ENCODE results near the gene DDX17.

The DDX17 gene

GRCh38 chr22:38506118-38506962 lies at the start of gene DDX17:
Gene DDX17, minus strand, starts transcription at chr22:38506311.
- peak; percentile 91 for ATAC-seq
- Mint-ChIP-seq H3K27ac (peak within 1 kb of the TSS; percentile 100), H3K4me3 (peak within 1 kb of the TSS; percentile 98 to 100), H3K4me1 (peaks cover 49% of the 10 kb centered on the region), H3K9me3 (peaks cover 0 to 8% of the 10 kb centered on the region in 2 donors), H3K27me3 (no peaks in the 10 kb centered on the region)
- peak; percentile 95 for DNase-seq

GRCh38 chr22:38554281-38554680 lies 48.2 kb upstream of the DDX17 start:
- H3K27me3 Mint-ChIP-seq: no peaks in the 10 kb centered on the region
- H3K4me3 Mint-ChIP-seq: no peak overlapping the region
- H3K9me3 Mint-ChIP-seq: no peaks in the 10 kb centered on the region
- no peaks in the 10 kb centered on the region for H3K4me1 Mint-ChIP-seq
- H3K27ac Mint-ChIP-seq: no peak overlapping the region
- no peak for DNase-seq
- ATAC-seq: no peak

DNA sequence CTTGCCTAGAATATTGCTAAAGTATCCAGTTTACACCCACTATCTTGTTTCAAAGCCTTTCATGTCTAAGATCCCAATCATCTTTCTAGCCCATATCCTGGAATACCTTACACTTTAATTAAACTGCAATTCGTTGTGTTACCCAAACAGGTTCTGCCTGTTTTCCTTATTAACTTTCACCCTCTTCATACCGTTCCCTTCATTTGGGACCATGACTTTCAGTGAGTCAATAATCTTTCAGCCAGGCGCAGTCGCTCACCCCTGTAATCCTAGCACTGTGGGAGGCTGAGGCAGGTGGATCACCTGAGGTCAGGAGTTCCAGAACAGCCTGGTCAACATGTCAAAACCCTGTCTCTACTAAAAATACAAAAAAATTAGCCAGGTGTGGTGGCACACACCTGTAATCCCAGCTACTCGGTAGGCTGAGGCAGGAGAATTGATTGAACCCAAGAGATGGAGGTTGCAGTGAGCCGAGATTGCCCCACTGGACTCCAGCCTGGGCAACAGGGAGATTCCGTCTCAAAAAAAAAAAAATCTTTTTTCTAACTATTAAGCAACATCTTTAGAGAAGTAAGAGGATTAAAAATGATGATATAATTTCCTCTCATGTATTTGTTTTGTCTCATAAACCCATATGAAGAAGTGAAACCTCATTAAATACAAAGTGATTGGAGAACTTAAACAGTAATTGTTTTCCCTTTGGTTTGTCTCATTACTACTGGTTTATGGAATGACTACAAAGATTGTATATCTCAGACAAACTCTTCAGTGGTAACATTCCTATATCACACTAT lies 43.2 kb upstream of the DDX17 start:
- H3K4me1 Mint-ChIP-seq: no peaks in the 10 kb centered on the region
- H3K9me3 Mint-ChIP-seq: peaks cover 2 to 4% of the 10 kb centered on the region in 2 donors
- no peak for DNase-seq
- no peaks in the 10 kb centered on the region for H3K27me3 Mint-ChIP-seq
- no peak for ATAC-seq
- no peak overlapping the region for H3K4me3 Mint-ChIP-seq
- H3K27ac Mint-ChIP-seq: no peak overlapping the region

GRCh38 chr22:38540701-38541100 lies 34.6 kb upstream of the DDX17 start:
- no peak for DNase-seq
- H3K4me3 Mint-ChIP-seq: no peak overlapping the region
- H3K27me3 Mint-ChIP-seq: no peaks in the 10 kb centered on the region
- ATAC-seq: no peak
- H3K9me3 Mint-ChIP-seq: peaks cover 13 to 25% of the 10 kb centered on the region in 2 donors
- no peak overlapping the region for H3K27ac Mint-ChIP-seq
- no peaks in the 10 kb centered on the region for H3K4me1 Mint-ChIP-seq

DNA sequence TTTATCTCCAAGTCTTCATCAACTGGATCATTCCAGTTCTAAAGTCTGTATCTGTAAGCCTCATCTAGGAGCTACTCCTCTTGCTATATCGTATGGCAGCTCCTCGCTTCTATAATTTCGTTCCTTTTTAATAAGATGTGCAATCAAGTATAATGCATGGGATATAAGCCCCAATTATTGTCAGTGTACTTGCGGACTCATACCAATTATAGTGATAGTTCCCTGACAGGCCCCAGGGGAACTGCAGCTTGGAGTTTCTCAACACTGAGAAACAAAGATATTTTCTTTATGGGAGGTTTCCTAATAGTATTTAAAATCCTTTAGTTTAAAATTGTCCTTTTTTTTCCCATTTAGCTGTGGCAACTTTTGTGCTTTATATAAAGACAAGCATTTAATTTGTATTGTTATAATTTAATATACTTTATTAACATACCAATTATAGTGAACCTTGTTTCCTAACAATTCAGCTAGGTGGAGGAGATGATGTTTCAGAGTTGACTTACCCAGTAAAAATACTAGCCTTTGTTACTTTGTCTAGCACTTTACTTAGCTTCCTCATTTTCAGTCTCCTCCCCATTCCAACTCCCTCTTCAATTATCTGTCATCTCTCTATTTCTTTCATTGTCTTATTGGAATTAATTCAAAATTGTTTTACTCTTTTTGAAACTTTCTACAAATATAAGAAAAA lies 25.3 kb upstream of the DDX17 start:
- H3K4me3 Mint-ChIP-seq: peak overlapping the region; percentile 51 to 72
- ATAC-seq: peak; percentile 42
- H3K27me3 Mint-ChIP-seq: no peaks in the 10 kb centered on the region
- DNase-seq: no peak
- H3K9me3 Mint-ChIP-seq: no peaks in the 10 kb centered on the region
- peaks cover 7% of the 10 kb centered on the region for H3K4me1 Mint-ChIP-seq
- peak overlapping the region; percentile 72 to 95 for H3K27ac Mint-ChIP-seq

GRCh38 chr22:38524429-38524828 lies 18.3 kb upstream of the DDX17 start:
- Mint-ChIP-seq H3K4me3 (no peak overlapping the region), H3K4me1 (no peaks in the 10 kb centered on the region), H3K27me3 (no peaks in the 10 kb centered on the region), H3K27ac (no peak overlapping the region), H3K9me3 (no peaks in the 10 kb centered on the region)
- ATAC-seq (no peak), DNase-seq (no peak)

GRCh38 chr22:38523479-38523878 lies 17.4 kb upstream of the DDX17 start:
- H3K4me1 Mint-ChIP-seq: no peaks in the 10 kb centered on the region
- H3K27me3 Mint-ChIP-seq: no peaks in the 10 kb centered on the region
- H3K4me3 Mint-ChIP-seq: no peak overlapping the region
- no peaks in the 10 kb centered on the region for H3K9me3 Mint-ChIP-seq
- H3K27ac Mint-ChIP-seq: no peak overlapping the region
- no peak for DNase-seq
- ATAC-seq: no peak

DNA sequence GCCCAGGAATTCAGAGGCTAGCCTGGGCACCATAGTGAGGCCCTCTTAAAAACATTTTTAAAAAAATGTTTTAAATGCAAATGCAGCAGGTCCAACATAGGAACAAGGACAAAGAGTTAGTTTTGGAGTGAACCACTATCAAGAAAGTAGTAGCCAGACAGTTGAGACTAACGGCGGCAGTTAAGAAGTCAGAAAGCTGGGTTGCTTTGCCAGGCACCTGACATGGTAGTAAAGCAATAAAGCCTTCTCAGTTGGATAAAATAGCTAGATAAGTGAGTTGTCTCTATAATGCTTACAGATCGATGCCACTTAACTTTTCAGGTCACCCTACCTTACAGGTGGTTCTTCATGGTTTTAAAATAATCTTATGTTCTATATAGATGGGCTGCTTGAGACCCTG lies 16.9 kb upstream of the DDX17 start:
- ATAC-seq: no peak

GRCh38 chr22:38519453-38520250 lies 13.5 kb upstream of the DDX17 start:
- no peaks in the 10 kb centered on the region for H3K27me3 Mint-ChIP-seq
- H3K4me1 Mint-ChIP-seq: no peaks in the 10 kb centered on the region
- no peak for DNase-seq
- no peak for ATAC-seq
- no peak overlapping the region for H3K27ac Mint-ChIP-seq
- no peak overlapping the region for H3K4me3 Mint-ChIP-seq
- no peaks in the 10 kb centered on the region for H3K9me3 Mint-ChIP-seq

More for the DNA sequence above, 16.9 kb upstream of the DDX17 start:
- no peak overlapping the region for H3K27ac Mint-ChIP-seq
- H3K4me1 Mint-ChIP-seq: no peaks in the 10 kb centered on the region
- no peak for DNase-seq
- no peaks in the 10 kb centered on the region for H3K27me3 Mint-ChIP-seq
- H3K4me3 Mint-ChIP-seq: no peak overlapping the region
- no peaks in the 10 kb centered on the region for H3K9me3 Mint-ChIP-seq

GRCh38 chr22:38518620-38519019 lies 12.5 kb upstream of the DDX17 start:
- no peaks in the 10 kb centered on the region for H3K4me1 Mint-ChIP-seq
- H3K4me3 Mint-ChIP-seq: no peak overlapping the region
- DNase-seq (no peak), ATAC-seq (no peak)
- H3K27ac Mint-ChIP-seq: no peak overlapping the region
- no peaks in the 10 kb centered on the region for H3K27me3 Mint-ChIP-seq
- no peaks in the 10 kb centered on the region for H3K9me3 Mint-ChIP-seq

GRCh38 chr22:38513063-38513462 lies 7.0 kb upstream of the DDX17 start:
- no peaks in the 10 kb centered on the region for H3K27me3 Mint-ChIP-seq
- peak; percentile 34 to 49 for DNase-seq
- ATAC-seq: peak; percentile 98
- no peak overlapping the region for H3K27ac Mint-ChIP-seq
- H3K9me3 Mint-ChIP-seq: peaks cover 0 to 6% of the 10 kb centered on the region in 2 donors
- peaks cover 9% of the 10 kb centered on the region for H3K4me1 Mint-ChIP-seq
- no peak overlapping the region for H3K4me3 Mint-ChIP-seq

GRCh38 chr22:38510416-38510970 lies 4.4 kb upstream of the DDX17 start:
- peaks cover 0 to 8% of the 10 kb centered on the region in 2 donors for H3K9me3 Mint-ChIP-seq
- DNase-seq (no peak), ATAC-seq (no peak)
- peaks cover 27% of the 10 kb centered on the region for H3K4me1 Mint-ChIP-seq
- H3K27me3 Mint-ChIP-seq: no peaks in the 10 kb centered on the region
- no peak overlapping the region for H3K4me3 Mint-ChIP-seq
- H3K27ac Mint-ChIP-seq: no peak overlapping the region

GRCh38 chr22:38505541-38506117 lies 482 bp downstream of the DDX17 start:
- Mint-ChIP-seq H3K4me1 (peaks cover 56% of the 10 kb centered on the region), H3K9me3 (peaks cover 0 to 8% of the 10 kb centered on the region in 2 donors), H3K27me3 (no peaks in the 10 kb centered on the region), H3K27ac (peak overlapping the region; percentile 100), H3K4me3 (peak overlapping the region; percentile 98 to 100)
- DNase-seq (peak in 1 of 2 donors; percentile 69), ATAC-seq (peak; percentile 35)

DNA sequence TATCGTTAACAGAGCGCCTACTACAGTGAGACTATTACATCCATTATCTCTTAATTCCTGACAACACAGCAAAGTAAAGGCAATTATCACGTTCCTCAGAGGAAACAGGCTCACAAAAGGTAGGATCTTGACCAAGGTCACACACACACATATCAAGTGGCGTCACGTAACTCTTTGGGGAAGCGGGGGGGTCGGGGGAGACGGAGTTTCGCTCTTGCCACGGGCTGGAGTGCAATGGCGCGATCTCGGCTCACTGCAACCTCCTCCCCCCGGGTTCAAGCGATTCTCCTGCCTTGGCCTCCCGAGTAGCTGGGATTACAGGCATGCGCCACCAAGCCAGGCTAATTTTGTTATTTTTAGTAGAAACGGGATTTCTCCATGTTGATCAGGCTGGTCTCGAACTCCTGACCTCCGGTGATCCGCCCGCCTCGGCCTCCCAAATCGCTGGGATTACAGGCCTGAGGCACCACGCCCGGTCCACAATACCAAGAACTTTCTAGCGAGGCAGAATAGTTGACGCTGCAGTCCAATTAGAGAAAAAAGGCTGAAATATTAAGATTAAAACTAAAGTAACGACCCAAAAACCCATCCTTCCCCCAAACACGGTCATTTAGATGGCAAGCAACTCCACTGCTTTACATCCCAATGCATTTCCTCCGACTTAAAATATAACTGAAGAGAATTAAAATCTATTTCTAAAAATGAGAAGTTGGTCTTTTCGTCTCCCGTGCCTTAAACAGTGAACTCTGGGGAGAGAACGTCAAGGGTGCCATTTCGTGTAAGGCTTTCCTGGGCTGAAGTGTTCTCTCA lies 1.2 kb downstream of the DDX17 start:
- DNase-seq (peak; percentile 45 to 59), ATAC-seq (no peak)
- Mint-ChIP-seq H3K4me3 (peak overlapping the region; percentile 89 to 100), H3K9me3 (peaks cover 0 to 8% of the 10 kb centered on the region in 2 donors), H3K27me3 (no peaks in the 10 kb centered on the region), H3K27ac (peak overlapping the region; percentile 100), H3K4me1 (peaks cover 59% of the 10 kb centered on the region)

Data from stimulated activated naive CD8-positive, alpha-beta T cell treated with anti-CD3 and anti-CD28 coated beads, Interleukin-15, amount 100 ng/mL, for 72 hours (primary cell).